Ovary (tissue), 9 donors: Measurements from ENCODE around the gene TEKT5. TPM values are rescaled to one million over a fixed set of nuclear protein-coding genes. Genes with fewer than 3 reads are reported as not detected.

Experiments
- DNase-seq, 5 donors: peaks; one replicate each; pipeline ENCODE4 v3.0.0-alpha.2; 2019 to 2020
- H3K27ac ChIP-seq, 2 donors: fragments of 200-600 bp; one replicate each; pipeline versions ENCODE4 v1.5.1 to v1.8.0; 2019 to 2022
- H3K27me3 ChIP-seq: fragments of 200-600 bp; one replicate; pipeline ENCODE4 v1.8.0; 2022
- H3K36me3 ChIP-seq: fragments of 200-600 bp; sonication (generic); one replicate; pipeline ENCODE4 v1.5.1; 2019
- H3K4me1 ChIP-seq: one replicate; pipeline ENCODE4 v1.8.1; 2013; ENCODE audit warnings: mild to moderate bottlenecking, moderate library complexity; ENCODE audit not compliant: insufficient read depth
- H3K4me3 ChIP-seq: fragments of 200-600 bp; sonication (generic); one replicate; pipeline ENCODE4 v1.5.1; 2017
- H3K9me3 ChIP-seq, 2 donors: fragments of 200-600 bp in 1 of 2; sonication (generic) in 1 of 2; one replicate each; pipeline versions ENCODE4 v1.5.1 to v1.8.1; 2013 to 2019; ENCODE audit warnings: mild to moderate bottlenecking in 1 of 2, moderate library complexity in 1 of 2
- CTCF ChIP-seq, 3 donors: fragments of 450-650 bp in 2 of 3; fragments of 200-600 bp in 1 of 3; IDR thresholded peaks; one replicate each; pipeline versions ENCODE4 v1.5.1 to v1.8.0; 2016 to 2022; ENCODE audit warnings: antibody characterized with exemption in 3 of 3, mild to moderate bottlenecking in 1 of 3
- EP300 ChIP-seq: sonication (generic); formaldehyde crosslinking; IDR thresholded peaks from one replicate; pipeline ENCODE4 v1.6.1; 2017; ENCODE audit warnings: antibody characterized with exemption
- POLR2A ChIP-seq: fragments of 450-650 bp; IDR thresholded peaks from one replicate; pipeline ENCODE4 v1.6.1; 2017; ENCODE audit warnings: antibody characterized with exemption, mild to moderate bottlenecking, moderate library complexity
- WGBS, 3 donors: extraction: QIAGEN DNeasy Blood & Tissue Kit in 1 of 3; methylation state at CpG; one replicate each; pipeline versions ENCODE4 v1.1.5 to v1.1.7; 2013 to 2017; 5-methylcytosine and 5-hydroxymethylcytosine counted together
- intact Hi-C, 4 donors: fragments of 100-400 bp; cut with DNase I; formaldehyde crosslinking; loops; one replicate each; pipeline versions ENCODE4 v1.11.0 to v1.15.1; 2022 to 2023
- polyA plus RNA-seq, 2 donors: library from polyadenylated mRNA; stranded (reverse); fragments of 200-250 nt in 1 of 2; fragments of 350-450 nt in 1 of 2; fragmentation: Illumina TruSeq in 1 of 2; extraction: RNeasy Lipid Tissue Mini Kit (QIAGEN cat#74804) in 1 of 2; gene quantifications; one replicate each; pipeline ENCODE4 v1.2.3, GENCODE V29; 2013 to 2014
- total RNA-seq, 7 donors: library from RNA; depleted of rRNA in 2 of 7; stranded (reverse); fragments of >200 nt in 2 of 7; fragmentation: NEBNext Ultra II Directional in 3 of 7; extraction: Animal tissue kit (Norgen Biotek cat#: 25700) in 3 of 7; gene quantifications; one replicate each; pipeline versions ENCODE4 v1.1.0 to v1.2.4, GENCODE V29; 2016 to 2023
- donor health status: DM: no; HTN: no; CAD: no; lungs with moderate emphysema.
- donor health status: DM: no; HTN: no; CAD: no.
- donor health status: Bipolar disorder and iron deficiency.
- donor health status: DM: yes; HTN: yes; CAD: no.
- donor health status: DM: no; HTN: no; CAD: no.
- donor health status: DM: yes; HTN: yes; CAD: no.

The TEKT5 gene
- total and polyA plus RNA-seq, 9 donors, result 0.28 to 0.90 (median 0.44) TPM; not detected in 3

DNA sequence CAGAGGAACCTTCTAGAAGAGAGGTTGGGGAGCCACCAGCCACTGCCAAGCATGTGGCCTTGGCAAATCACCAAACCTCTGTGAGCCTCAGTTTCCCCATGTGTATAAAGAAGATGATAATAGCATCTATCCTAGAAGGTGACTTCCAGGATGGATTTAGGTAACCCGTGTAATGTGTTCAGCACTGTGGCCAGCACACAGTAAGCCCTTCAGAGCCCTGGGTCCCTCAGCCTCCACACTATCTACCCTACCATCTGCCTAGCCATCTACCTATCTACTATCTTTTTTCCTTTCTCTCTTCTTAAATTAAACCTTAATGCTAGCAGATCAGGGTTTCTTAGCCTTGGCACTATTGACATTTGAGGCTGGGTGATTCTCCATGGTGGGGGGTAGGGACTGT, 33.0 kb downstream of the TEKT5 start:
- H3K4me1 ChIP-seq, result peaks cover 8% of the 10 kb centered on the region
- no peak overlapping the region for H3K27ac ChIP-seq
- H3K27me3 ChIP-seq, result no peaks in the 10 kb centered on the region
- TF ChIP-seq CTCF (IDR thresholded peaks at IDR 0.05) (no peak), EP300 (no peak), POLR2A (no peak)
- H3K4me3 ChIP-seq, result no peak overlapping the region
- 0 to 90% (median 44%) methylated on average over 1 of the region's 1 CpG for WGBS, 3 donors
- intact Hi-C loops, result no loop called here
- no peak for DNase-seq
- no peaks in the 10 kb centered on the region for H3K36me3 ChIP-seq
- no peaks in the 10 kb centered on the region for H3K9me3 ChIP-seq

DNA sequence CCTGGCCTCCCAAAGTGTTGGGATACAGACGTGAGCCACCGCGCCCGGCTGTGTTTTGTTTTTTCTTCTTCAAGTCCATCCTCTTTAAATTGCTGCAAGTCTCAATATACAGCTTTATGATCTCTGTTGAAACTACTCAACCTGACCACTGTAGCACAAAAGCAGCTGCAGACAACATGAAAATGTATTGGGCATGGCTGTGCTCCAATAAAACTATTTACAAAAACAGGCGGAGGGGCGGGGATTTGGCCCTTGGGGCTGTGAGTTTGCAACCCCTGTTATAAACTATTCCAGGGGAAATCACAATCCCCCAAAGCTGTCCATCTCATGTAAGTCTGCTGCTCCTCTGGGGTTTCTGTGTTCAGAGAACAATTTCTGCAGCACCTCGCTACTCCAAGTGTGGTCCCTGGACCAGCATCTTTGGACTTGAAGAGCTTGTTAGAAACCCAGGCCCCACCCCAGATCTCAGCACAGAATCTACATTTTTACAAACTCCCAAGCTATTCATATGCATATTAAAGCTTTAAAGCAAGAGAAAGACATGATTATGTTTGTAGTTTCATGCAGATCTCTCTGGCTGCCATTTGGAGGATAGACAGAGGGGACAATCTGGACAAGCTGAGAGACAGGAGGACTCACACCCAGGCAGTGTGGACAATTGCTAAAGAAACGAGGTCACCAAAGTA, 33.6 kb downstream of the TEKT5 start:
- WGBS, 3 donors, result 53 to 74% (median 61%) methylated on average over 8 of the region's 8 CpGs
- intact Hi-C loops, result no loop called here
- no peak overlapping the region for H3K27ac ChIP-seq

DNA sequence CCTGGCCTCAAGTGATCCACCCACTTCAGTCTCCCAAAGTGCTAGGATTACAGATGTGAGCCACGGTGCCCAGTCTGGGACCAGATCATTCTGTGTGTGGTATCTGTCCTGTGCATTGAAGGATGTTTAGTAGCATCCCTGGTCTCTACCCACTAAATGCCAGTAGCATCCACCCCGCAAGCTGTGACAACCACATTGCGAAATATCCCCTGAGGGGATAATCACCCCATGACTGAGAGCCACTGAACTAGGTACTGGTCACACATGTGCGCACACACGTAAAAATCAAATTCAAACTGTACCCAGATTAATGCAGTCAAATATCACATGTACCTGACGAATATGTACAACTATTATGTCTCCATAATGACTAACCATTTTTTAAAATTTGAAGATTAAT, 35.8 kb downstream of the TEKT5 start:
- no peaks in the 10 kb centered on the region for H3K9me3 ChIP-seq
- H3K27me3 ChIP-seq, result no peaks in the 10 kb centered on the region
- H3K27ac ChIP-seq, result no peak overlapping the region
- H3K4me1 ChIP-seq, result peaks cover 9% of the 10 kb centered on the region
- no peak overlapping the region for H3K4me3 ChIP-seq
- no peak for TF ChIP-seq POLR2A
- no peak for TF ChIP-seq CTCF (IDR thresholded peaks at IDR 0.05)
- no peak for TF ChIP-seq EP300
- no peak for DNase-seq
- 95 to 98% (median 95%) methylated on average over 6 of the region's 6 CpGs for WGBS, 3 donors
- intact Hi-C loops, result no loop called here
- H3K36me3 ChIP-seq, result no peaks in the 10 kb centered on the region

More for the DNA sequence above, 33.6 kb downstream of the TEKT5 start:
- Histone ChIP-seq H3K27me3 (no peaks in the 10 kb centered on the region), H3K4me1 (peaks cover 8% of the 10 kb centered on the region), H3K9me3 (no peaks in the 10 kb centered on the region), H3K36me3 (no peaks in the 10 kb centered on the region), H3K4me3 (no peak overlapping the region)
- TF ChIP-seq CTCF (IDR thresholded peaks at IDR 0.05) (no peak), POLR2A (no peak), EP300 (no peak)
- DNase-seq, result no peak

DNA sequence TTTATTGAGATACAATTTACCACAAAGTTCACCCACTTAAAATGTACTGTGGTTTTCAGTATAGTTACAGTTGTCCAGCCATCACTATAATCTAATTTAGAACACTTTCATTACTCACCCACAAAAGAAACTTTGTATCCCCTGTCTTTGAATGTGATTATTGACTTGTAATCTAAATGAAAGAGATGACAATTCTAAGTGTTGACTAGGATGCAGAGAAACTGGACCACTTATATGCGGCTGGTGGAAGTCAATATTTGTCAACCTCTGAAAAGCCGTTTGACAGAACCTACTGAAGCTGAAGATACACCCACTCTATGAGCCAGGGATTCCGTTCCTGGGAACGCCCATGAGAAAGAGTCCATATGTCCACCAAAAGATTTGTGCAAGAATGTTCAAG, 36.8 kb downstream of the TEKT5 start:
- Histone ChIP-seq H3K36me3 (no peaks in the 10 kb centered on the region), H3K27me3 (no peaks in the 10 kb centered on the region), H3K4me3 (no peak overlapping the region), H3K27ac (no peak overlapping the region), H3K4me1 (peaks cover 4% of the 10 kb centered on the region), H3K9me3 (no peaks in the 10 kb centered on the region)
- no peak for DNase-seq
- intact Hi-C loops, result no loop called here
- 91 to 95% (median 94%) methylated on average over 4 of the region's 4 CpGs for WGBS, 3 donors
- no peak for TF ChIP-seq EP300
- TF ChIP-seq POLR2A, result no peak
- no peak for TF ChIP-seq CTCF (IDR thresholded peaks at IDR 0.05)
